H1 (cell line): ENCODE measurements around the gene DENND5B. TPM values are rescaled to one million over a fixed set of nuclear protein-coding genes. Genes with fewer than 3 reads are reported as not detected.
"Not testable (repeated sequence)": the region's sequence is repeated elsewhere in the genome, so short reads cannot be mapped to it uniquely, and the experiment has no call there.

ENCODE experiments used
- CTCF ChIA-PET: fragments of 300-600 bp; sonication (Branson Sonifier 250); formaldehyde crosslinking; loops from one replicate; lab custom pipeline; 2021; ENCODE audit not compliant: partially characterized antibody; lab: Charles Lee
- POLR2A ChIA-PET: fragments of 300-600 bp; sonication (Branson Sonifier 250); formaldehyde crosslinking; loops from one replicate; lab custom pipeline; 2021; ENCODE audit warnings: inconsistent platforms; ENCODE audit not compliant: partially characterized antibody; lab: Charles Lee
- DNase-seq, 2 experiments: peaks; one replicate each; pipeline versions ENCODE4 v3.0.0 to v3.0.0-alpha.2; 2010 to 2022; ENCODE audit warnings: low spot score in 2 of 2, low read depth in 1 of 2, mixed read lengths in 1 of 2
- FAIRE-seq: peaks from 2 replicates; lab custom pipeline; 2011; peaks lifted over from hg19 to GRCh38; lab: Jason Lieb, UNC
- H2AFZ ChIP-seq: 2 replicates; pipeline ENCODE4 v1.8.1; 2012; ENCODE audit warnings: low read length, inconsistent platforms
- H2AK5ac ChIP-seq: 2 replicates; pipeline ENCODE4 v1.6.1; 2013; ENCODE audit warnings: low read depth, low read length
- H2BK120ac ChIP-seq: replicated peaks from 2 replicates; pipeline ENCODE3; 2013; ENCODE audit warnings: low read depth, low read length, inconsistent platforms
- H2BK12ac ChIP-seq: 2 replicates; pipeline ENCODE4 v1.6.1; 2013; ENCODE audit warnings: low read depth, low read length
- H2BK15ac ChIP-seq: 2 replicates; pipeline ENCODE4 v1.6.1; 2013; ENCODE audit warnings: low read length
- H2BK20ac ChIP-seq: 2 replicates; pipeline ENCODE4 v1.6.1; 2013; ENCODE audit warnings: low read length
- H2BK5ac ChIP-seq: 2 replicates; pipeline ENCODE4 v1.6.1; 2013; ENCODE audit warnings: low read depth, low read length
- H3K14ac ChIP-seq: 2 replicates; pipeline ENCODE4 v1.6.1; 2013; ENCODE audit warnings: inconsistent platforms; ENCODE audit not compliant: insufficient read length
- H3K18ac ChIP-seq: 2 replicates; pipeline ENCODE4 v1.6.1; 2013; ENCODE audit warnings: low read length; ENCODE audit errors: extremely low read depth
- H3K23ac ChIP-seq: 2 replicates; pipeline ENCODE4 v1.6.1; 2013; ENCODE audit warnings: inconsistent platforms; ENCODE audit not compliant: insufficient read length
- H3K23me2 ChIP-seq: 2 replicates; pipeline ENCODE4 v1.6.1; 2013; ENCODE audit warnings: low read depth, low read length
- H3K27ac ChIP-seq: 2 replicates; pipeline ENCODE4 v1.6.1; 2011; ENCODE audit warnings: low read depth, low read length, inconsistent platforms
- H3K27me3 ChIP-seq, 4 experiments: replicated peaks in 1 of 4; 1 replicate in 1 of 4; 2 replicates in 3 of 4; pipeline versions ENCODE4 v1.6.1 to v1.8.1; 2011 to 2013; ENCODE audit warnings: low read length in 3 of 4, mild to moderate bottlenecking in 3 of 4, inconsistent platforms in 2 of 4, mixed read lengths in 2 of 4, moderate library complexity in 1 of 4; ENCODE audit not compliant: control insufficient read depth in 3 of 4, insufficient read depth in 3 of 4; ENCODE audit errors: extremely low read depth in 1 of 4
- H3K36me3 ChIP-seq, 4 experiments: 2 replicates each; pipeline versions ENCODE4 v1.6.1 to v1.8.1; 2011 to 2013; ENCODE audit warnings: mild to moderate bottlenecking in 4 of 4, low read length in 3 of 4, moderate library complexity in 2 of 4, control low read depth in 1 of 4, inconsistent platforms in 1 of 4; ENCODE audit not compliant: insufficient read depth in 4 of 4, control insufficient read depth in 2 of 4
- H3K4ac ChIP-seq: replicated peaks from 2 replicates; pipeline ENCODE3; 2013; ENCODE audit warnings: low read length, low read depth, mixed read lengths, inconsistent platforms; ENCODE audit not compliant: insufficient read length
- H3K4me1 ChIP-seq, 4 experiments: replicated peaks in 1 of 4; 1 replicate in 1 of 4; 2 replicates in 3 of 4; pipeline versions ENCODE4 v1.6.1 to v1.8.1; 2011 to 2013; ENCODE audit warnings: low read length in 3 of 4, inconsistent platforms in 2 of 4, mixed read lengths in 1 of 4; ENCODE audit not compliant: insufficient read depth in 4 of 4, control insufficient read depth in 3 of 4
- H3K4me2 ChIP-seq, 2 experiments: 2 replicates each; pipeline versions ENCODE4 v1.6.1 to v1.8.1; 2011 to 2013; ENCODE audit warnings: low read depth in 2 of 2, low read length in 2 of 2, control low read depth in 1 of 2, inconsistent platforms in 1 of 2, mild to moderate bottlenecking in 1 of 2; ENCODE audit not compliant: insufficient read depth in 1 of 2
- H3K4me3 ChIP-seq, 4 experiments: fragments of 200-600, 300-600 bp in 1 of 4; sonication (generic), shearing (Covaris generic), sonication (Bioruptor Twin) in 1 of 4; 2 replicates each; pipeline versions ENCODE4 v1.5.1 to v1.8.1; 2011 to 2016; ENCODE audit warnings: low read length in 4 of 4, low read depth in 3 of 4, control low read depth in 2 of 4, inconsistent platforms in 2 of 4, mild to moderate bottlenecking in 2 of 4, mixed read lengths in 1 of 4, moderate library complexity in 1 of 4; ENCODE audit not compliant: insufficient read depth in 2 of 4; ENCODE audit errors: extremely low read depth in 1 of 4
- H3K56ac ChIP-seq: replicated peaks from 2 replicates; pipeline ENCODE3; 2013; ENCODE audit warnings: low read depth, mild to moderate bottlenecking, mixed read lengths, low read length, inconsistent platforms; ENCODE audit not compliant: insufficient read length
- H3K79me1 ChIP-seq: 2 replicates; pipeline ENCODE4 v1.6.1; 2013; ENCODE audit warnings: low read depth, low read length, control low read depth
- H3K79me2 ChIP-seq, 2 experiments: 2 replicates each; pipeline versions ENCODE4 v1.6.1 to v1.8.1; 2012 to 2013; ENCODE audit warnings: low read length in 2 of 2, mild to moderate bottlenecking in 2 of 2, inconsistent platforms in 1 of 2; ENCODE audit not compliant: insufficient read depth in 2 of 2, control insufficient read depth in 1 of 2
- H3K9ac ChIP-seq, 4 experiments: replicated peaks in 1 of 4; 1 replicate in 1 of 4; 2 replicates in 3 of 4; pipeline versions ENCODE4 v1.6.1 to v1.8.1; 2011 to 2013; ENCODE audit warnings: low read depth in 3 of 4, low read length in 3 of 4, control low read depth in 2 of 4, mild to moderate bottlenecking in 2 of 4, moderate library complexity in 2 of 4, inconsistent platforms in 1 of 4; ENCODE audit errors: extremely low read depth in 1 of 4
- H3K9me3 ChIP-seq, 2 experiments: 2 replicates each; pipeline versions ENCODE4 v1.6.1 to v1.8.1; 2012 to 2013; ENCODE audit warnings: mild to moderate bottlenecking in 2 of 2, moderate library complexity in 2 of 2, control low read depth in 1 of 2, inconsistent platforms in 1 of 2, low read depth in 1 of 2, low read length in 1 of 2, mixed read lengths in 1 of 2; ENCODE audit not compliant: insufficient read depth in 2 of 2
- H4K20me1 ChIP-seq, 2 experiments: replicated peaks in 1 of 2; 2 replicates each; pipeline versions ENCODE3 to v1.8.1; 2011 to 2013; ENCODE audit warnings: inconsistent platforms in 2 of 2, low read length in 2 of 2, mild to moderate bottlenecking in 1 of 2; ENCODE audit not compliant: insufficient read depth in 2 of 2, control insufficient read depth in 1 of 2
- H4K5ac ChIP-seq: 2 replicates; pipeline ENCODE4 v1.6.1; 2013; ENCODE audit warnings: low read length, low read depth, mixed read lengths, inconsistent platforms; ENCODE audit not compliant: insufficient read length
- H4K8ac ChIP-seq: 2 replicates; pipeline ENCODE4 v1.8.0; 2013; ENCODE audit warnings: mild to moderate bottlenecking, moderate library complexity, low read length, inconsistent platforms; ENCODE audit not compliant: insufficient read depth; ENCODE audit errors: extremely low read depth
- H4K91ac ChIP-seq: replicated peaks from 2 replicates; pipeline ENCODE3; 2013; ENCODE audit warnings: low read length, mixed read lengths, inconsistent platforms; ENCODE audit not compliant: insufficient read length
- WGBS, 2 experiments: shearing (Covaris generic) in 1 of 2; methylation state at CpG; one replicate each; pipeline versions ENCODE4 v1.1.6 to v1.1.7; 2013 to 2015; ENCODE audit warnings: low lambda C conversion rate in 2 of 2, mixed read lengths in 2 of 2, inconsistent platforms in 1 of 2, low coverage in 1 of 2, missing lambda C conversion rate in 1 of 2; ENCODE audit not compliant: insufficient replicate concordance in 2 of 2, insufficient coverage in 1 of 2, insufficient read length in 1 of 2; ENCODE audit errors: extremely low coverage in 1 of 2, missing lambda C conversion rate in 1 of 2; 5-methylcytosine and 5-hydroxymethylcytosine counted together
- polyA plus RNA-seq, 7 experiments: library from polyadenylated mRNA; depleted of rRNA in 3 of 7; stranded (reverse) in 5 of 7; unstranded in 2 of 7; fragments of >200 nt in 5 of 7; fragments of 200-250 nt in 2 of 7; gene quantifications; 1 replicate in 5 of 7; 2 replicates in 1 of 7; 4 replicates in 1 of 7; pipeline versions ENCODE4 v1.2.1 to v1.2.3, GENCODE V29; 2011 to 2013; ENCODE audit warnings: missing spikeins in 2 of 7, mixed read lengths in 2 of 7
- total RNA-seq: library from RNA; stranded (reverse); fragmentation: NEBNext Ultra II Directional; extraction: Animal tissue kit (Norgen Biotek cat#: 25700); gene quantifications from 2 replicates; pipeline ENCODE4 v1.2.1, GENCODE V29; 2021

The DENND5B gene
- total and polyA plus RNA-seq, 2 of the 8 experiments (the other 6 are each of a cell fraction or from before 2014, with no cell fraction given) = 13.4 to 20.2 TPM

- H4K8ac ChIP-seq, H3K4me3 ChIP-seq, H2AFZ ChIP-seq, H3K9ac ChIP-seq, H3K18ac ChIP-seq, H3K9me3 ChIP-seq, H4K20me1 ChIP-seq, H3K27ac ChIP-seq, H3K4me1 ChIP-seq, H3K27me3 ChIP-seq, H3K36me3 ChIP-seq, H3K79me1 ChIP-seq, H4K5ac ChIP-seq, H4K91ac ChIP-seq, H3K4ac ChIP-seq, H2BK15ac ChIP-seq, H3K56ac ChIP-seq, H3K79me2 ChIP-seq, DNase-seq, H2BK120ac ChIP-seq, H3K23ac ChIP-seq, CTCF ChIA-PET, H3K14ac ChIP-seq, H2BK12ac ChIP-seq, H2AK5ac ChIP-seq, H2BK20ac ChIP-seq, H3K4me2 ChIP-seq, H2BK5ac ChIP-seq, H3K23me2 ChIP-seq, FAIRE-seq: not testable (repeated sequence)
- 79% methylated on average over 8 of the region's 8 CpGs; no CpG with 5 or more reads in 1 of the 2 experiments for WGBS, 2 experiments
- POLR2A ChIA-PET = interaction anchor here (1.1 to 17.5 kb wide), 4 partner anchors 8 to 51 kb away, joined by 3 to 474 read pairs (median 4); partner anchors contain the start of gene SINHCAF
These were observed 213.7 kb downstream of the DENND5B start for GRCh38 chr12:31377210-31377609.

- H3K9me3 ChIP-seq, DNase-seq, H4K8ac ChIP-seq, H3K9ac ChIP-seq, H3K18ac ChIP-seq, H3K4ac ChIP-seq, H2AK5ac ChIP-seq, H3K27ac ChIP-seq, H3K23me2 ChIP-seq, H3K4me1 ChIP-seq, H2BK12ac ChIP-seq, H3K79me2 ChIP-seq, H3K14ac ChIP-seq, FAIRE-seq, H3K79me1 ChIP-seq, H2BK15ac ChIP-seq, H2BK20ac ChIP-seq, H2BK5ac ChIP-seq, H3K27me3 ChIP-seq, H4K91ac ChIP-seq, H4K5ac ChIP-seq, H2BK120ac ChIP-seq, H3K36me3 ChIP-seq, H3K4me2 ChIP-seq, H3K23ac ChIP-seq, H2AFZ ChIP-seq, H3K4me3 ChIP-seq, H3K56ac ChIP-seq, H4K20me1 ChIP-seq: not testable (repeated sequence)
- POLR2A ChIA-PET = interaction anchor here (1.1 to 17.5 kb wide), 4 partner anchors 9 to 52 kb away, joined by 3 to 474 read pairs (median 4); partner anchors contain the start of gene SINHCAF
- 90% methylated on average over 5 of the region's 6 CpGs; no CpG with 5 or more reads in 1 of the 2 experiments for WGBS, 2 experiments
- CTCF ChIA-PET = interaction anchor here (1.2 to 2.1 kb wide), 3 partner anchors 10 to 46 kb away, joined by 3 to 5 read pairs (median 4); no protein-coding TSS in a partner anchor
These were observed 215.5 kb downstream of the DENND5B start for GRCh38 chr12:31375422-31375821.
